ENCODE results near the gene ETS1. TPM values are rescaled to one million over a fixed set of nuclear protein-coding genes. Genes with fewer than 3 reads are reported as not detected.

The ETS1 gene
- polyA plus RNA-seq, 1 donor from 2014 or later: 0.42 TPM

GRCh38 chr11:128503245-128503991, 83.9 kb downstream of the ETS1 start:
- Histone ChIP-seq H3K9me3 (ENCODE audit: low read length) (no peaks in the 10 kb centered on the region), H3K27ac (ENCODE audit: low read length) (no peak overlapping the region), H3K36me3 (ENCODE audit: insufficient read depth, low read length) (no peaks in the 10 kb centered on the region), H3K79me2 (replicated peaks; ENCODE audit: insufficient read depth, low read length) (no peaks in the 10 kb centered on the region), H3F3A (ENCODE audit: insufficient read depth, low read length, poor library complexity, severe bottlenecking) (no peaks in the 10 kb centered on the region), H2AFZ (ENCODE audit: low read depth, low read length) (no peak overlapping the region), H4K20me1 (ENCODE audit: insufficient read depth) (no peaks in the 10 kb centered on the region), H3K4me3 (ENCODE audit: low read length) (no peak overlapping the region), H3K4me2 (ENCODE audit: low read length) (no peak overlapping the region), H3K27me3 (ENCODE audit: insufficient read depth, low read depth, low read length) (no peaks in the 10 kb centered on the region), H3K9ac (ENCODE audit: low read length) (no peak overlapping the region), H3K9me2 (ENCODE audit: insufficient read depth, low read length) (no peaks in the 10 kb centered on the region)
- no peak for TF ChIP-seq MXI1 (conservative IDR thresholded peaks at IDR 0.05; ENCODE audit: poor library complexity, severe bottlenecking)
- no peak for TF ChIP-seq RAD21 (conservative IDR thresholded peaks at IDR 0.05)
- no peak for TF ChIP-seq SMC3 (conservative IDR thresholded peaks at IDR 0.05; ENCODE audit: poor library complexity)

GRCh38 chr11:128502726-128503125, 84.6 kb downstream of the ETS1 start:
- Histone ChIP-seq H3K4me2 (ENCODE audit: low read length) (no peak overlapping the region), H3K9me3 (ENCODE audit: low read length) (no peaks in the 10 kb centered on the region), H3K36me3 (ENCODE audit: insufficient read depth, low read length) (no peaks in the 10 kb centered on the region), H4K20me1 (ENCODE audit: insufficient read depth) (no peaks in the 10 kb centered on the region), H2AFZ (ENCODE audit: low read depth, low read length) (no peak overlapping the region), H3F3A (ENCODE audit: insufficient read depth, low read length, poor library complexity, severe bottlenecking) (no peaks in the 10 kb centered on the region), H3K79me2 (replicated peaks; ENCODE audit: insufficient read depth, low read length) (no peaks in the 10 kb centered on the region), H3K4me3 (ENCODE audit: low read length) (no peak overlapping the region), H3K9me2 (ENCODE audit: insufficient read depth, low read length) (no peaks in the 10 kb centered on the region), H3K9ac (ENCODE audit: low read length) (no peak overlapping the region), H3K27ac (ENCODE audit: low read length) (no peak overlapping the region), H3K27me3 (ENCODE audit: insufficient read depth, low read depth, low read length) (no peaks in the 10 kb centered on the region)
- TF ChIP-seq TAF1 (IDR thresholded peaks at IDR 0.05; ENCODE audit: low read depth) (no peak), SMC3 (conservative IDR thresholded peaks at IDR 0.05; ENCODE audit: poor library complexity) (no peak), POLR2AphosphoS5 (IDR thresholded peaks at IDR 0.05) (no peak), REST (IDR thresholded peaks at IDR 0.05; ENCODE audit: borderline replicate concordance) (no peak), MXI1 (conservative IDR thresholded peaks at IDR 0.05; ENCODE audit: poor library complexity, severe bottlenecking) (no peak), EP300 (conservative IDR thresholded peaks at IDR 0.05; ENCODE audit: poor library complexity, severe bottlenecking) (no peak), CTCF (IDR thresholded peaks at IDR 0.05; ENCODE audit: poor library complexity, severe bottlenecking) (no peak), RAD21 (conservative IDR thresholded peaks at IDR 0.05) (no peak), EZH2 (IDR thresholded peaks at IDR 0.05; ENCODE audit: borderline replicate concordance, insufficient read depth, low read length, poor library complexity, severe bottlenecking) (no peak)
